CD4-positive, alpha-beta T cell treated with Interleukin-6 for 4 hours (primary cell): ENCODE measurements around the gene INSIG1.

Experiments
- DNase-seq: peaks from one replicate; pipeline ENCODE4 v3.0.0-alpha.2; 2020; ENCODE audit warnings: mixed read lengths

The INSIG1 gene

GRCh38 chr7:155286686-155287085 is 11.0 kb upstream of the INSIG1 start:
- no peak for DNase-seq

GRCh38 chr7:155287284-155287935 is 10.3 kb upstream of the INSIG1 start:
- DNase-seq = no peak

GRCh38 chr7:155288055-155288454 is 9.6 kb upstream of the INSIG1 start:
- DNase-seq = no peak

GRCh38 chr7:155289107-155289506 is 8.6 kb upstream of the INSIG1 start:
- DNase-seq = no peak

- no peak for DNase-seq
Measured at GRCh38 chr7:155289949-155290501, 7.7 kb upstream of the INSIG1 start.

GRCh38 chr7:155291045-155291530 is 6.6 kb upstream of the INSIG1 start:
- DNase-seq = no peak

- no peak for DNase-seq
Measured at GRCh38 chr7:155291729-155292128, 5.9 kb upstream of the INSIG1 start.

- no peak for DNase-seq
Measured at GRCh38 chr7:155292680-155293226, 4.9 kb upstream of the INSIG1 start.

GRCh38 chr7:155293721-155294510 is 3.8 kb upstream of the INSIG1 start:
- no peak for DNase-seq

GRCh38 chr7:155294511-155294778 is 3.2 kb upstream of the INSIG1 start:
- DNase-seq = no peak

GRCh38 chr7:155295511-155295910 is 2.2 kb upstream of the INSIG1 start:
- no peak for DNase-seq

GRCh38 chr7:155296006-155296787 is 1.5 kb upstream of the INSIG1 start:
- no peak for DNase-seq

GRCh38 chr7:155296788-155297516 is 726 bp upstream of the INSIG1 start:
- peak; percentile 92 for DNase-seq

- peak; percentile 22 for DNase-seq
Measured at GRCh38 chr7:155298288-155298833, 683 bp downstream of the INSIG1 start.

- peak; percentile 96 for DNase-seq
Measured at GRCh38 chr7:155298834-155299534, 1.3 kb downstream of the INSIG1 start.

- DNase-seq = peak; percentile 45
Measured at GRCh38 chr7:155299535-155300202, 2.0 kb downstream of the INSIG1 start.

- DNase-seq = no peak
Measured at GRCh38 chr7:155300641-155301452, 3.2 kb downstream of the INSIG1 start.

- no peak for DNase-seq
Measured at GRCh38 chr7:155303039-155303593, 5.4 kb downstream of the INSIG1 start.

- DNase-seq = no peak
Measured at GRCh38 chr7:155303897-155304296, 6.2 kb downstream of the INSIG1 start.
